HCT116 (cell line): ENCODE results near the gene CSPG4.
"Not testable (repeated sequence)": the region's sequence is repeated elsewhere in the genome, so short reads cannot be mapped to it uniquely, and the experiment has no call there.

Source experiments
- POLR2A ChIP-seq: IDR thresholded peaks from 2 replicates; pipeline ENCODE4 v1.7.0; 2011; ENCODE audit warnings: borderline replicate concordance; ENCODE audit not compliant: insufficient read depth, insufficient read length; ENCODE audit errors: extremely low read depth
- POLR2AphosphoS5 ChIP-seq: IDR thresholded peaks from 2 replicates; pipeline ENCODE4 v1.6.1; 2011; ENCODE audit warnings: mild to moderate bottlenecking, low read depth, low read length, moderate library complexity
- RAD21 ChIP-seq: IDR thresholded peaks from 2 replicates; pipeline ENCODE4 v1.6.1; 2012; ENCODE audit warnings: low read depth, mild to moderate bottlenecking
- SIN3A ChIP-seq: IDR thresholded peaks from 2 replicates; pipeline ENCODE4 v1.6.1; 2012; ENCODE audit warnings: low read depth
- ZNF274 ChIP-seq: fragments of 200-500 bp; sonication (Bioruptor generic); IDR thresholded peaks from 2 replicates; pipeline ENCODE4 v1.6.1; 2014; ENCODE audit warnings: mild to moderate bottlenecking, low read depth, low read length, inconsistent platforms
- TF ChIP-seq, protein P1 (sequence below): IDR thresholded peaks from 2 replicates; pipeline ENCODE4 v1.6.1; 2012
- TF ChIP-seq, protein P2 (sequence below): IDR thresholded peaks from 2 replicates; pipeline ENCODE4 v1.6.1; 2012

- TF ChIP-seq SIN3A, POLR2A, ZNF274, POLR2AphosphoS5, RAD21: not testable (repeated sequence)
- TF ChIP-seq, protein P1, sequence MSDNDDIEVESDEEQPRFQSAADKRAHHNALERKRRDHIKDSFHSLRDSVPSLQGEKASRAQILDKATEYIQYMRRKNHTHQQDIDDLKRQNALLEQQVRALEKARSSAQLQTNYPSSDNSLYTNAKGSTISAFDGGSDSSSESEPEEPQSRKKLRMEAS = not testable (repeated sequence)
- TF ChIP-seq, protein P2, sequence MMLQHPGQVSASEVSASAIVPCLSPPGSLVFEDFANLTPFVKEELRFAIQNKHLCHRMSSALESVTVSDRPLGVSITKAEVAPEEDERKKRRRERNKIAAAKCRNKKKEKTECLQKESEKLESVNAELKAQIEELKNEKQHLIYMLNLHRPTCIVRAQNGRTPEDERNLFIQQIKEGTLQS = not testable (repeated sequence)
These were observed 23.2 kb downstream of the CSPG4 start for GRCh38 chr15:75689429-75689828.
